GM19240 (cell line): ENCODE data around the gene C17orf75.

ENCODE experiments used
- DNase-seq: peaks from one replicate; pipeline ENCODE4 v3.0.0; 2011; ENCODE audit warnings: low spot score; ENCODE audit not compliant: insufficient read length

The C17orf75 gene

GRCh38 chr17:32278815-32279214 lies 63.2 kb downstream of the C17orf75 start:
- no peak for DNase-seq
